Testis (tissue), 2 donors: ENCODE measurements around the gene PAWR.

Experiments used
- CTCF ChIP-seq, 3 experiments: fragments of 450-650 bp in 2 of 3; fragments of 200-600 bp in 1 of 3; sonication (generic) in 1 of 3; IDR thresholded peaks; one replicate each; pipeline ENCODE4 v1.5.1; 2016 to 2019; ENCODE audit warnings: antibody characterized with exemption in 3 of 3, mild to moderate bottlenecking in 2 of 3, moderate library complexity in 1 of 3
- POLR2A ChIP-seq: fragments of 450-650 bp; IDR thresholded peaks from one replicate; pipeline ENCODE4 v1.6.1; 2017; ENCODE audit warnings: antibody characterized with exemption, mild to moderate bottlenecking, moderate library complexity

- no peak for TF ChIP-seq CTCF (IDR thresholded peaks at IDR 0.05)
- no peak for TF ChIP-seq POLR2A
Measured at GRCh38 chr12:79706676-79707075, 15.9 kb upstream of the PAWR start.
